Gastroesophageal sphincter (tissue), 3 donors: ENCODE data around the gene OBSCN.

Experiments used
- EP300 ChIP-seq: sonication (generic); formaldehyde crosslinking; IDR thresholded peaks from one replicate; pipeline ENCODE4 v1.6.1; 2017; ENCODE audit warnings: antibody characterized with exemption, mild to moderate bottlenecking
- POLR2A ChIP-seq, 2 donors: fragments of 450-650 bp; IDR thresholded peaks; one replicate each; pipeline ENCODE4 v1.6.1; 2017; ENCODE audit warnings: antibody characterized with exemption in 2 of 2, mild to moderate bottlenecking in 2 of 2, moderate library complexity in 1 of 2
- POLR2AphosphoS5 ChIP-seq: sonication (generic); formaldehyde crosslinking; IDR thresholded peaks from one replicate; pipeline ENCODE4 v1.6.1; 2017; ENCODE audit warnings: antibody characterized with exemption
- TF ChIP-seq, protein P1 (sequence below), 4 experiments: fragments of 200-600 bp in 2 of 4; fragments of 450-650 bp in 2 of 4; sonication (generic) in 1 of 4; IDR thresholded peaks; one replicate each; pipeline ENCODE4 v1.5.1; 2017 to 2019; ENCODE audit warnings: antibody characterized with exemption in 4 of 4, mild to moderate bottlenecking in 2 of 4, moderate library complexity in 2 of 4

DNA sequence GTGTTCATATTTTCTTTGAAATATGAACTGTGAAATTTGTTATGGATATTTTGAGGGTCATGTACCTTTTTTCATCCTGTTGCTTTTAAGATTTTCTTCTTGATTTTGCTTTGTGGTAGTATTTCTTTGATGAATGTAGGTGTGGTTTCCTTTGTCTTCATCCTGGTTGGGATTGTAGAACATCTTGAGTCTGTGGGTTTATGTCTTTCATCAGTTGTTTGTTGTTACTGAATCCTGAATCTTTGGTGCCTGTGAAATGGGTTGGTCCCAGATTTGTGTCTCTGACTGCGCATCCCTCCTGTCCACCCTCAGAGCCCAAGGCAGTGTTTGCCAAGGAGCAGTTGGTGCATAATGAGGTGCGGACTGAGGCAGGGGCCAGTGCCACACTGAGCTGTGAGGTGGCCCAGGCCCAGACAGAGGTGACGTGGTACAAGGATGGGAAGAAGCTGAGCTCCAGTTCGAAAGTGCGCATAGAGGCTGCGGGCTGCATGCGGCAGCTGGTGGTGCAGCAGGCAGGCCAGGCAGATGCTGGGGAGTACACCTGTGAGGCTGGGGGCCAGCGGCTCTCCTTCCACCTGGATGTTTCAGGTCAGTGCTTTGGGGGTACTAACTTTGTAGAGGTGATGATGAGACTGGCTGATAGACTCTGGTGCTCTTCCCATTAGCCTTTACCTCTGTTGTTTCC, 38.5 kb downstream of the OBSCN start:
- TF ChIP-seq, protein P1, sequence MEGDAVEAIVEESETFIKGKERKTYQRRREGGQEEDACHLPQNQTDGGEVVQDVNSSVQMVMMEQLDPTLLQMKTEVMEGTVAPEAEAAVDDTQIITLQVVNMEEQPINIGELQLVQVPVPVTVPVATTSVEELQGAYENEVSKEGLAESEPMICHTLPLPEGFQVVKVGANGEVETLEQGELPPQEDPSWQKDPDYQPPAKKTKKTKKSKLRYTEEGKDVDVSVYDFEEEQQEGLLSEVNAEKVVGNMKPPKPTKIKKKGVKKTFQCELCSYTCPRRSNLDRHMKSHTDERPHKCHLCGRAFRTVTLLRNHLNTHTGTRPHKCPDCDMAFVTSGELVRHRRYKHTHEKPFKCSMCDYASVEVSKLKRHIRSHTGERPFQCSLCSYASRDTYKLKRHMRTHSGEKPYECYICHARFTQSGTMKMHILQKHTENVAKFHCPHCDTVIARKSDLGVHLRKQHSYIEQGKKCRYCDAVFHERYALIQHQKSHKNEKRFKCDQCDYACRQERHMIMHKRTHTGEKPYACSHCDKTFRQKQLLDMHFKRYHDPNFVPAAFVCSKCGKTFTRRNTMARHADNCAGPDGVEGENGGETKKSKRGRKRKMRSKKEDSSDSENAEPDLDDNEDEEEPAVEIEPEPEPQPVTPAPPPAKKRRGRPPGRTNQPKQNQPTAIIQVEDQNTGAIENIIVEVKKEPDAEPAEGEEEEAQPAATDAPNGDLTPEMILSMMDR (IDR thresholded peaks at IDR 0.05) = no peak
- TF ChIP-seq POLR2AphosphoS5 = no peak
- no peak for TF ChIP-seq POLR2A (IDR thresholded peaks at IDR 0.05)
- no peak for TF ChIP-seq EP300
